LHCN-M2 (cell line): Measurements from ENCODE around the gene TACC2. TPM values are rescaled to one million over a fixed set of nuclear protein-coding genes. Genes with fewer than 3 reads are reported as not detected.
"Not testable (repeated sequence)": the region's sequence is repeated elsewhere in the genome, so short reads cannot be mapped to it uniquely, and the experiment has no call there.

Experiments
- DNase-seq: peaks from one replicate; pipeline ENCODE4 v3.0.0-alpha.2; 2012; ENCODE audit warnings: low read depth
- total RNA-seq: library from RNA; depleted of rRNA; stranded (reverse); fragments of >200 nt; gene quantifications from 2 replicates; pipeline ENCODE4 v1.2.3, GENCODE V29; 2014

The TACC2 gene
- total RNA-seq, 1 experiment from 2014 or later, result 11.3 TPM

- no peak for DNase-seq
Measured at GRCh38 chr10:122057841-122058413, 69.0 kb downstream of the TACC2 start.

- DNase-seq, result no peak
Measured at GRCh38 chr10:122060250-122060649, 71.3 kb downstream of the TACC2 start.

- peak; percentile 86 for DNase-seq
Measured at GRCh38 chr10:122062831-122063674, 74.1 kb downstream of the TACC2 start.

GRCh38 chr10:122066337-122066939, 77.5 kb downstream of the TACC2 start:
- DNase-seq, result not testable (repeated sequence)

GRCh38 chr10:122068844-122069243, 79.9 kb downstream of the TACC2 start:
- no peak for DNase-seq

GRCh38 chr10:122072491-122072890, 83.5 kb downstream of the TACC2 start:
- no peak for DNase-seq

GRCh38 chr10:122073508-122073907, 84.5 kb downstream of the TACC2 start:
- DNase-seq, result no peak

GRCh38 chr10:122075171-122075570, 86.2 kb downstream of the TACC2 start:
- DNase-seq, result no peak

- not testable (repeated sequence) for DNase-seq
Measured at GRCh38 chr10:122075876-122076275, 86.9 kb downstream of the TACC2 start.

GRCh38 chr10:122077311-122077875, 88.4 kb downstream of the TACC2 start:
- no peak for DNase-seq

- DNase-seq, result no peak
Measured at GRCh38 chr10:122078326-122078725, 89.4 kb downstream of the TACC2 start.

GRCh38 chr10:122078965-122079795, 90.2 kb downstream of the TACC2 start:
- no peak for DNase-seq

- no peak for DNase-seq
Measured at GRCh38 chr10:122082616-122083477, 93.9 kb downstream of the TACC2 start.

GRCh38 chr10:122083478-122084025, 94.6 kb downstream of the TACC2 start:
- no peak for DNase-seq

GRCh38 chr10:122084286-122085041, 95.5 kb downstream of the TACC2 start:
- no peak for DNase-seq

- no peak for DNase-seq
Measured at GRCh38 chr10:122085423-122085911, 96.5 kb downstream of the TACC2 start.

- DNase-seq, result no peak
Measured at GRCh38 chr10:122086416-122087240, 97.7 kb downstream of the TACC2 start.

GRCh38 chr10:122087436-122087835, 98.5 kb downstream of the TACC2 start:
- DNase-seq, result no peak
